Tibial nerve (tissue), 4 donors: ENCODE measurements around the gene LCE1F. TPM values are rescaled to one million over a fixed set of nuclear protein-coding genes. Genes with fewer than 3 reads are reported as not detected.

Experiments used
- DNase-seq, 2 donors: peaks; one replicate each; pipeline ENCODE4 v3.0.0-alpha.2; 2019; ENCODE audit warnings: low spot score in 2 of 2
- H3K27ac ChIP-seq, 4 donors: fragments of 200-600 bp; sonication (generic) in 3 of 4; one replicate each; pipeline ENCODE4 v1.5.1; 2017 to 2019; ENCODE audit warnings: mild to moderate bottlenecking in 1 of 4
- H3K27me3 ChIP-seq, 2 donors: fragments of 200-600 bp; sonication (generic) in 1 of 2; one replicate each; pipeline versions ENCODE4 v1.5.1 to v1.6.0; 2017 to 2019
- H3K36me3 ChIP-seq, 3 donors: fragments of 200-600 bp; sonication (generic); one replicate each; pipeline ENCODE4 v1.5.1; 2018 to 2019
- H3K4me1 ChIP-seq, 4 donors: fragments of 200-600 bp; sonication (generic) in 3 of 4; one replicate each; pipeline ENCODE4 v1.5.1; 2017 to 2019
- H3K4me3 ChIP-seq, 4 donors: fragments of 200-600 bp; sonication (generic) in 3 of 4; one replicate each; pipeline ENCODE4 v1.5.1; 2017 to 2019; ENCODE audit warnings: mild to moderate bottlenecking in 1 of 4, moderate library complexity in 1 of 4
- H3K9me3 ChIP-seq, 4 donors: fragments of 200-600 bp; sonication (generic) in 3 of 4; one replicate each; pipeline ENCODE4 v1.5.1; 2017 to 2019
- CTCF ChIP-seq, 5 experiments: fragments of 200-600 bp in 3 of 5; fragments of 450-650 bp in 2 of 5; sonication (generic) in 3 of 5; IDR thresholded peaks; one replicate each; pipeline ENCODE4 v1.5.1; 2016 to 2019; ENCODE audit warnings: antibody characterized with exemption in 5 of 5, mild to moderate bottlenecking in 3 of 5, moderate library complexity in 2 of 5
- EP300 ChIP-seq, 2 donors: sonication (generic); formaldehyde crosslinking; IDR thresholded peaks; one replicate each; pipeline ENCODE4 v1.6.1; 2017; ENCODE audit warnings: antibody characterized with exemption in 2 of 2, mild to moderate bottlenecking in 1 of 2
- POLR2A ChIP-seq, 2 donors: fragments of 450-650 bp; IDR thresholded peaks; one replicate each; pipeline ENCODE4 v1.6.1; 2017; ENCODE audit warnings: antibody characterized with exemption in 2 of 2, mild to moderate bottlenecking in 2 of 2, moderate library complexity in 2 of 2
- WGBS, 2 donors: methylation state at CpG; one replicate each; pipeline ENCODE4 v1.1.5; 2018; 5-methylcytosine and 5-hydroxymethylcytosine counted together
- total RNA-seq, 4 donors: library from RNA; depleted of rRNA; stranded (reverse); fragments of >200 nt; gene quantifications; one replicate each; pipeline ENCODE4 v1.1.0, GENCODE V29; 2016

LCE1F gene
- total RNA-seq, 4 donors from 2014 or later: not detected

- H3K4me3 ChIP-seq: no peak overlapping the region
- no peaks in the 10 kb centered on the region for H3K9me3 ChIP-seq
- TF ChIP-seq POLR2A (IDR thresholded peaks at IDR 0.05) (no peak), EP300 (IDR thresholded peaks at IDR 0.05) (no peak), CTCF (IDR thresholded peaks at IDR 0.05) (no peak)
- no peaks in the 10 kb centered on the region for H3K27me3 ChIP-seq
- no peaks in the 10 kb centered on the region for H3K36me3 ChIP-seq
- DNase-seq: no peak
- H3K4me1 ChIP-seq: no peaks in the 10 kb centered on the region
- no peak overlapping the region for H3K27ac ChIP-seq
- 79 to 80% methylated on average over 3 of the region's 3 CpGs for WGBS, 2 donors
These were observed 35.1 kb upstream of the LCE1F start for GRCh38 chr1:152739841-152740240.

GRCh38 chr1:152741656-152742055 lies 33.3 kb upstream of the LCE1F start:
- Histone ChIP-seq H3K4me1 (no peaks in the 10 kb centered on the region), H3K4me3 (no peak overlapping the region), H3K36me3 (no peaks in the 10 kb centered on the region), H3K27me3 (no peaks in the 10 kb centered on the region), H3K9me3 (no peaks in the 10 kb centered on the region), H3K27ac (no peak overlapping the region)
- TF ChIP-seq POLR2A (IDR thresholded peaks at IDR 0.05): no peak
- TF ChIP-seq EP300 (IDR thresholded peaks at IDR 0.05): no peak
- no peak for TF ChIP-seq CTCF (IDR thresholded peaks at IDR 0.05)
- no peak for DNase-seq

GRCh38 chr1:152743371-152744145 lies 31.4 kb upstream of the LCE1F start:
- no peaks in the 10 kb centered on the region for H3K4me1 ChIP-seq
- TF ChIP-seq EP300 (IDR thresholded peaks at IDR 0.05) (no peak), POLR2A (IDR thresholded peaks at IDR 0.05) (no peak), CTCF (IDR thresholded peaks at IDR 0.05) (no peak)
- WGBS, 2 donors: 62 to 63% methylated on average over 2 of the region's 2 CpGs
- no peak overlapping the region for H3K27ac ChIP-seq
- H3K36me3 ChIP-seq: no peaks in the 10 kb centered on the region
- no peaks in the 10 kb centered on the region for H3K9me3 ChIP-seq
- H3K4me3 ChIP-seq: no peak overlapping the region
- DNase-seq: no peak
- H3K27me3 ChIP-seq: no peaks in the 10 kb centered on the region

- TF ChIP-seq CTCF (IDR thresholded peaks at IDR 0.05) (no peak), POLR2A (IDR thresholded peaks at IDR 0.05) (no peak), EP300 (IDR thresholded peaks at IDR 0.05) (no peak)
- Histone ChIP-seq H3K9me3 (no peaks in the 10 kb centered on the region), H3K36me3 (no peaks in the 10 kb centered on the region), H3K27ac (no peak overlapping the region), H3K27me3 (no peaks in the 10 kb centered on the region), H3K4me3 (no peak overlapping the region), H3K4me1 (no peaks in the 10 kb centered on the region)
- no peak for DNase-seq
- WGBS, 2 donors: 65 to 81% methylated on average over 4 of the region's 4 CpGs
These were observed 29.6 kb upstream of the LCE1F start for GRCh38 chr1:152745289-152745704.

GRCh38 chr1:152745765-152746444 lies 29.0 kb upstream of the LCE1F start:
- 83 to 85% methylated on average over 6 of the region's 6 CpGs for WGBS, 2 donors

More at GRCh38 chr1:152745765-152746444, 29.0 kb upstream of the LCE1F start:
- no peak for DNase-seq
- Histone ChIP-seq H3K27ac (no peak overlapping the region), H3K4me3 (no peak overlapping the region), H3K36me3 (no peaks in the 10 kb centered on the region), H3K27me3 (no peaks in the 10 kb centered on the region), H3K4me1 (no peaks in the 10 kb centered on the region), H3K9me3 (no peaks in the 10 kb centered on the region)
- TF ChIP-seq POLR2A (IDR thresholded peaks at IDR 0.05): no peak
- TF ChIP-seq CTCF (IDR thresholded peaks at IDR 0.05): no peak
